HFFc6 (cell line): Measurements from ENCODE around the gene FGF12. TPM values are rescaled to one million over a fixed set of nuclear protein-coding genes. Genes with fewer than 3 reads are reported as not detected.

Experiments
- DNase-seq: peaks from one replicate; pipeline ENCODE4 v3.0.0-alpha.2; 2018
- H3K27ac Mint-ChIP-seq: 2 replicates; pipeline ENCODE4 v1.8.0; 2020; ENCODE audit warnings: mild to moderate bottlenecking, mixed read lengths
- H3K27me3 Mint-ChIP-seq: 2 replicates; pipeline ENCODE4 v1.8.0; 2021; ENCODE audit warnings: mild to moderate bottlenecking, moderate library complexity, mixed read lengths; ENCODE audit not compliant: insufficient read depth
- H3K36me3 Mint-ChIP-seq: 2 replicates; pipeline ENCODE4 v1.8.0; 2021; ENCODE audit warnings: low read depth, mixed read lengths
- H3K4me1 Mint-ChIP-seq: 2 replicates; pipeline ENCODE4 v1.8.0; 2020; ENCODE audit warnings: low read depth, mixed read lengths
- H3K4me3 Mint-ChIP-seq: 2 replicates; pipeline ENCODE4 v1.8.0; 2020; ENCODE audit warnings: mild to moderate bottlenecking, moderate library complexity, mixed read lengths
- H3K9me3 Mint-ChIP-seq: 2 replicates; pipeline ENCODE4 v1.8.0; 2020; ENCODE audit warnings: mild to moderate bottlenecking, mixed read lengths
- total RNA-seq, 6 experiments: library from RNA; stranded (reverse); fragmentation: NEBNext Ultra II Directional; extraction: Animal tissue kit (Norgen Biotek cat#: 25700); gene quantifications; 2 replicates in 1 of 6; 3 replicates in 5 of 6; pipeline ENCODE4 v1.2.3, GENCODE V29; 2021
- TF ChIP-seq, protein P1 (sequence below): fragments of 200-600 bp; sonication (generic); IDR thresholded peaks from 2 replicates; pipeline ENCODE4 v1.5.0; 2021; ENCODE audit warnings: antibody characterized with exemption, mild to moderate bottlenecking

Gene FGF12
- total RNA-seq, 6 experiments from 2014 or later: not detected

DNA sequence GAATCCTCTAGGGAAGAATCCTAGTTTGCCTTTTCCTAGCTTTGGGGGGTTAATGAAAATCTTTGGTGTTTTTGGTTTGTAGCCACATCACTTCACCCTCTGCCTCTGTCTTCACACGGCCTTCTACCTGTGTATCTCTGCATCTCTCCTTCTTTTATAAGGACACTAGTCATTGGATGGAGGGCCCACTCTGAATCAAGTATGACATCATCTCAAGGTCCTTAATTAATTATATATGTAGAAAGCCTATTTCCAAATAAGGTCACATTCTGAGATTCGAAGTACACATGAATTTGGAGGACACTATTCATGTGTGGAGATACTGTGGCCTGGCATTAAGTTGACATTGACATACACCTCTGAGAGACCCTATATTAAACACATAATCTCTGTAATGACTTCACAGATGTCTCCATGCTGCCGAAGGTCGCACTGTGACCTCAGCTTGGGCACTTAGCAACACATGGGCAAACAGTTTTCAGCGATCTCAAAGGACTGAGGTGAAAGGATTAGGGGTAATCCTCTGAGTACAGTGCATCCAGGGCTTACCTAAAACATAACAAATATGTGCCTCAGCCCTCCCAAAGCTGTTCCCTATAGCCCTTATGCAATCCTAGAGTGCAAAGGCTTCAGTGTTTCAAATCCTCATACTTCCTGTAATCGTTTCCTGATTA, 446.0 kb downstream of the FGF12 start:
- Mint-ChIP-seq H3K27ac (no peak overlapping the region), H3K4me1 (no peaks in the 10 kb centered on the region), H3K36me3 (no peaks in the 10 kb centered on the region), H3K4me3 (no peak overlapping the region), H3K27me3 (no peaks in the 10 kb centered on the region), H3K9me3 (peaks cover 34% of the 10 kb centered on the region)
- no peak for DNase-seq
- TF ChIP-seq, protein P1, sequence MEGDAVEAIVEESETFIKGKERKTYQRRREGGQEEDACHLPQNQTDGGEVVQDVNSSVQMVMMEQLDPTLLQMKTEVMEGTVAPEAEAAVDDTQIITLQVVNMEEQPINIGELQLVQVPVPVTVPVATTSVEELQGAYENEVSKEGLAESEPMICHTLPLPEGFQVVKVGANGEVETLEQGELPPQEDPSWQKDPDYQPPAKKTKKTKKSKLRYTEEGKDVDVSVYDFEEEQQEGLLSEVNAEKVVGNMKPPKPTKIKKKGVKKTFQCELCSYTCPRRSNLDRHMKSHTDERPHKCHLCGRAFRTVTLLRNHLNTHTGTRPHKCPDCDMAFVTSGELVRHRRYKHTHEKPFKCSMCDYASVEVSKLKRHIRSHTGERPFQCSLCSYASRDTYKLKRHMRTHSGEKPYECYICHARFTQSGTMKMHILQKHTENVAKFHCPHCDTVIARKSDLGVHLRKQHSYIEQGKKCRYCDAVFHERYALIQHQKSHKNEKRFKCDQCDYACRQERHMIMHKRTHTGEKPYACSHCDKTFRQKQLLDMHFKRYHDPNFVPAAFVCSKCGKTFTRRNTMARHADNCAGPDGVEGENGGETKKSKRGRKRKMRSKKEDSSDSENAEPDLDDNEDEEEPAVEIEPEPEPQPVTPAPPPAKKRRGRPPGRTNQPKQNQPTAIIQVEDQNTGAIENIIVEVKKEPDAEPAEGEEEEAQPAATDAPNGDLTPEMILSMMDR: no peak

DNA sequence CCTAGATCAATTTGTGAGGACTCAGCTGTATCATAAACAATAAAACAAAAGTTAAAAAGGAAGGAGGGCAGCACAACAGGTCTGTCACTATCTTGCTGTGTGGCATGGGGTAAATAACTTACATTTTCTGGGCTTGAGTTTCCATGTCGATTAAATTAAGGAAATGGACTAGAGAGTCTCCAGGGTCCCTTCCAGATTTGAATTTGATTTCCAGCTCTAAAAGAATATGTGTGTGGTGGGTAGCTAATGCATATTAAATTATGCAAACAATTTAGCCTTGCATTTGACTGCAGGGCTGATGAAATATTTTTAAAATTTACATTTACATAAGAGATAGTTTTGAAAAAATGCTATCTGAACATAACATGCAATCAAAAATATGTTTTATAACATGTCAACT, 447.7 kb downstream of the FGF12 start:
- no peak for DNase-seq
- Mint-ChIP-seq H3K9me3 (peaks cover 34% of the 10 kb centered on the region), H3K4me1 (no peaks in the 10 kb centered on the region), H3K4me3 (no peak overlapping the region), H3K36me3 (no peaks in the 10 kb centered on the region), H3K27me3 (no peaks in the 10 kb centered on the region), H3K27ac (no peak overlapping the region)
- TF ChIP-seq, protein P1: no peak

DNA sequence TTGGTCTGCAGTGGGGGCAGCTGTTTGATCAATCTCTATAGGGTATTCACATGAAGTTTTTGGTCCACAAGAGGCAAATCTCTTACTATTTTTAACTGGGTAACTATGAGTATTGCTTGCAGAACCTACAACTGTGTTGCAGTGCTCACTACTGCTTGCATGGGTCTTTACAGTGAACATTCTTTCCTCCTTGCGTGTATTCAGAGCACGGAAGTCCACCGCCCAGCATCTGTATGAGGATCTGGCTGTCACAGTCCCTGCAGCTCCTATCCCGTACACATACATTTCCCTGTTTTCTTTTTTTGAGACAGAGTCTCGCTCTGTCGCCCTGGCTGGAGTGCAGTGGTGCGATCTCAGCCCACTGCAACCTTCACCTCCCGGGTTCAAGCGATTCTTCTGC, 449.9 kb downstream of the FGF12 start:
- no peaks in the 10 kb centered on the region for H3K36me3 Mint-ChIP-seq
- no peak for DNase-seq
- H3K4me3 Mint-ChIP-seq: no peak overlapping the region
- no peaks in the 10 kb centered on the region for H3K27me3 Mint-ChIP-seq
- H3K4me1 Mint-ChIP-seq: no peaks in the 10 kb centered on the region
- TF ChIP-seq, protein P1: no peak
- H3K9me3 Mint-ChIP-seq: peaks cover 43% of the 10 kb centered on the region
- no peak overlapping the region for H3K27ac Mint-ChIP-seq

DNA sequence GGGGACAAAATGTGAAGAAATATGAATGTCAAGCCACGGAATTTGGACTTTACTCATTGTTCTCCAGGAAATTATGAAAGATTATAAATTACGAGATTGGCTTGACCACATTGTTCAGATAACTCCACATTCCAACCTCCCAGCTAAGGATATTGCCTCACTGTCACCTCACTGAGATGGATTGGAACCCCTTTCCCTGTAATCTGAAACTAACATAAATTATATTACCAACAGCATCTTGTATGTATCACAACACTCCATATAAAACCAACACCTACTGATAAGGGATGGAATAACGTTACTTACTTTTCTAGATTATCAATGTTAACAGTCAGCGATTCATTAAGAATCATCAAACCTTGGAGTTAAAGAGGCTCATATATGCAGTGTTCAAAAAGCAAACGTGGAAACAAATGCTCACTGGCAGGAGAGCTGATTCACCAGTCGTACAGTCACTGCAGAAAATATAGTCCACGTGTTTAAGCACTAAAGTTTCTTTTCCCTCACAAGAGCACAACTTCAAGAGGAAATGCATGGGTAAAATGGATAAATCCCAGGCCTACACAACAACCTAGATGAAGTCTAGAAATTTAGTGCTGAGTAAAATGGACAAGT, 451.5 kb downstream of the FGF12 start:
- no peaks in the 10 kb centered on the region for H3K27me3 Mint-ChIP-seq
- H3K27ac Mint-ChIP-seq: no peak overlapping the region
- H3K4me1 Mint-ChIP-seq: no peaks in the 10 kb centered on the region
- no peak for DNase-seq
- no peak overlapping the region for H3K4me3 Mint-ChIP-seq
- TF ChIP-seq, protein P1: no peak
- H3K36me3 Mint-ChIP-seq: no peaks in the 10 kb centered on the region
- peaks cover 46% of the 10 kb centered on the region for H3K9me3 Mint-ChIP-seq

DNA sequence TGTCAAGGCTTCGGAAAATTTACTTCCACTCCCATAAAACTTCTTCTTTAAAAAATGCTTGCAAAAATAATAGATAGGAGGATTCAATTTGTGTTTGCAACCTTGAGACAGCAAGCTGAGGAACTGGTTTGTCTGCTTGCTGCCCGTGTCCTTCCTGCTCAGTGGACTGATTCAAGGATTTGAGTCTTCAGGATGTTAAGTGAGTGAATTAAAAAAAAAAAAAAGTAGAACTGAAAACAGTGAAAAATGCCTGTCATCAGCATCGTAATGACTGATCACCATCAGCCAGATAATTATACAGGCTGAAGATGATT, 453.7 kb downstream of the FGF12 start:
- Mint-ChIP-seq H3K36me3 (no peaks in the 10 kb centered on the region), H3K4me1 (no peaks in the 10 kb centered on the region), H3K9me3 (peaks cover 49% of the 10 kb centered on the region), H3K27ac (no peak overlapping the region), H3K4me3 (no peak overlapping the region), H3K27me3 (no peaks in the 10 kb centered on the region)
- no peak for DNase-seq
- TF ChIP-seq, protein P1: no peak
